ENCODE results near the gene NELFB.
A peak's percentile ranks its signal among the peaks of the same experiment; 100 is the strongest.

The NELFB gene

DNA sequence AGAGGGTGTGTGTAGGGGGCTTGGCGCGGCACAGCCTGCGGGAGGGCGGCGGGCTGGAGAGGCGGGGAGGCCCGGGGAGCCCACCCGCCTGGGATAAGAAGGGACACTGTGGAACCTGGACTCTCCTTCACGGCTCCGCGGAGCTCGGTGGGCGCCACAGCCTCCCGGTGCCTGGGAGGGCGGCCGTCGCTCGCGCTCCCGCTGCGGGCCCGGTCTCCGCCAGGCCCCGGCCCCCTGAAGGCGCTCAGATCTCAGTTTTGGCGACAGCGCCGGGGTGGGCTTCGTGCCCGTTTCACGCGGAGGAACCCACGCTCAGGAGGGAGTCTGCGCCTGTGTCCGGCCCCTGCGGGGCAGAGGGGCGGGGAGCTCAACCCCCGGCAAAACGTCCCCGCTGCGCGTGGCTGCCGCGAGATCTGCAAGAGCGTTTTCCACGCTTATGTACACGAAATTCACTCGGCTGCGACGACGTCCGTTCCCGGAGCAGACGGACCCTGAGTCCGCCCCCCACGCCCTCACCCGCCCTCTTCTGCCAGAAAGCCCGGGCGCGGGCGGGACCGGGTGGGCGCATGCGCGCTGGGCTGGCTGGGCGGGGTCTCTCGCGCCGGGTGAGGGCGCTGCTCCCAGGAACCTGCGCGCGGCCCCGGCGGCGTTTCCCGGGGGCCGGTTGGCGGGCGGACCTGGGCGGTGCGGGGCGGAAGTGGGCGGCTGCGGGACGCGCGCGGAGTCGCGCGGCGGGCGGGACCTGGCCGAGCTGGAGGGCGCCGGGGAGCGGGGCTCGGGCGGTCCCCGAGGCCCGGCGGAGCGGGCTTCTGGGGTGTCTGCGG, at the start of gene NELFB:
NELFB (plus strand) TSS at position 704 of the 824 bp plus-strand sequence.
- DNase-seq: peak; percentile 92

DNA sequence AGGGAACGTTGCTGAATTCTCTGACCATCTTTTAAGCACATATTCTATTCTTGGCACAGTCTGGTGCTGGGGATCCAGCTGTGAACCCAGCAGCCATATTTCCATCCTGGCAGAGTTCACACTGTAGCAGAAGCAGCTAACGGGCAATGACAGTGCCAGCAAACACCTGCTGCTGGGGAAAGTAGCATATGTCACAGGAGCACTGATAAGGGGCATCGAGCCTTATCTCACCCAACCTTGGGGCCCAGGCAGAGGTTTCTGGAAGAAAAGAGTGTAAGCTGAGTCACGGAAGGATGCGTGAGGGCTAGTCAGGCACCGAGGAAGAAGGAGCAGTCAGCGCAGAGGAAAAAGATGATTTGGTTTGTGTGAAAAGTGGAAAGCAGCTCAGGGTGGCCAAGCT, 48.5 kb upstream of the NELFB start:
- no peak for DNase-seq

DNA sequence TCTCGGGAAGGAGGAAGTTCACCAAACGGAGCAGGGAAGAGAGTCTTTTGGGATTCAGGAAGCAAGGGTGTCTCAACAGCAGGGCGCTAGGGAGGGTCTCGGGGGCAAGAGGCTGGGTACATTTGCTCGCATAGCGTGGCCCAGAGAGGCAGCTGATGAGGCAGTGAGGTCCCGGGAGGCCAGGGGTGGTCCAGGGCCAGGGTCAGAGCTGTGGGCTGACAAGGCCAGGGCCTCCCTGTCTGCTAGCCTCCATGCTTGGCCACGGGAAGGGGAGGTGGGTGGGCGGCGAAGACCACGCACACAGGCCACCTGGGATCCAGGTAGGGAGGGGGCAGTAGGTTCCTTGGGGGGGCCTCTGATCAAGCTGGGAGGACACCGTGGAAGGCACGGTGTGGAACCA, 43.6 kb upstream of the NELFB start:
- DNase-seq: no peak

DNA sequence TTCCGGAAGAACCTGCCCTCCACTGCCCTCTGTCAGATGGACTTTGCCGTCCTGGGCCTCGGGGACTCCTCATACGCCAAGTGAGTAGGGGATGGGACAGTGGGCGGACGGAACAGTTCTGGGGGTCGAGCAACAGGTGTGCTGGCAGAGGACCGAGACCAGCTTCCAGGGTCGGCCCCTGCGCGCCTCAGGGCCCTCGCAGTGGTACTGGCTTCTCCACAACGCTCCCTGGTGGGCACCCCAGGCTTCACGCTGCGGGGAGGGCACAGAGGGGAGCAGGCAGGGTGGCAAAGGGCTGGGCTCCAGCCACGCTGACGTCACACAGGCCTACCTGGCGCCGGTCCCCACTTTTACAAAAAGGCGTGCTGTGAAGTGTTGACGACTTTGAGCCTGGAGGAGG, 42.6 kb upstream of the NELFB start:
- DNase-seq: no peak

DNA sequence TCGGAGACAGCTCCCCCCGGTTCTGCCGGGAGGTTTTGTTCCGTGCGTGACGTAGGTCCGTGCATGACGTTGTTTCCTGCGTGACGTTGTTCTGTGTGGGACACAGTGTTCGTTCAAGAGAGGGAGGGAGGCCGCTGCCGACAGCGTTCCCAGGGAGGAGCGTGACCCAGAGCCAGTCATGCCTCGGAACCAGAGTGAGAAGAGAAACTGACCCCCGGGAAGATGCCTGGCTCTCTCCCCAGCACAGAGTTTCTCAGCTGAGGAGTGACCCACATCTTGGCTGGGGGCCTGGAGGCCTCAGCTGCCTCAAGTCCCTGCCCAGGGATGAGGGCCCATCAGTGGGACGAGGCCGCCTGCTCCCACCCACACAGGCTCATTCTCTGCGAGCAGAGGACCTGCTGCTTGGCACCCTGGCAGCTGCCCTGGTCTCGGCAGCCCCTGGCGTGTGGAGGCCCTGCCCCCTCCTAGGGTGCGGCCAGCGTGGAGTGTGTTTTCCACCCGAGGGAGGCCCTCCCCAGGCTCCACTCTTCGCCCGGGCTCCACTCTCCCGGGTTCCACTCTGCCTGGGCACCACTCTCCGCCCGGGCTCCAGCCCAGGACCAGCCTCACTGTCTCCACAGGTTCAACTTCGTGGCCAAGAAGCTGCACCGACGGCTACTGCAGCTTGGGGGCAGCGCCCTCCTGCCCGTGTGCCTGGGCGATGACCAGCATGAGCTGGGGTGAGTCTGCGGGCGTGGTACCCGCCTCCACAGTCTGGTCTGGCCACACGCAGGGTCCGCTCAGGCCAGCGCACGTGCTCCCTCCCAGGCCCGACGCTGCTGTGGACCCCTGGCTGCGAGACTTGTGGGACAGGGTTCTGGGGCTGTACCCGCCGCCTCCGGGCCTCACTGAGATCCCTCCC, 41.7 kb upstream of the NELFB start:
- DNase-seq: no peak

DNA sequence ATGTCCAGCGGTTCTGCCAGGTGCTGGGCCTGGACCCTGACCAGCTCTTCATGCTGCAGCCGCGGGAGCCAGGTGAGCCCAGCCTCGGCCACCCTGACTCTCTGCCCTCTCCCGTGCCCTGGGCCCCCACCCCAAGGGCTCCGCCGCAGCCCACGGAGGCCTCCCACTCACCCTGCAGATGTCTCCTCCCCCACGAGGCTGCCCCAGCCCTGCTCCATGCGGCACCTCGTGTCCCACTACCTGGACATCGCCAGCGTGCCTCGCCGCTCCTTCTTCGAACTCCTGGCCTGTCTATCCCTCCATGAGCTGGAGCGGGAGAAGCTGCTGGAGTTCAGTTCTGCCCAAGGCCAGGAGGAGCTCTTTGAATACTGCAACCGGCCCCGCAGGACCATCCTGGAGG, 40.5 kb upstream of the NELFB start:
- no peak for DNase-seq

DNA sequence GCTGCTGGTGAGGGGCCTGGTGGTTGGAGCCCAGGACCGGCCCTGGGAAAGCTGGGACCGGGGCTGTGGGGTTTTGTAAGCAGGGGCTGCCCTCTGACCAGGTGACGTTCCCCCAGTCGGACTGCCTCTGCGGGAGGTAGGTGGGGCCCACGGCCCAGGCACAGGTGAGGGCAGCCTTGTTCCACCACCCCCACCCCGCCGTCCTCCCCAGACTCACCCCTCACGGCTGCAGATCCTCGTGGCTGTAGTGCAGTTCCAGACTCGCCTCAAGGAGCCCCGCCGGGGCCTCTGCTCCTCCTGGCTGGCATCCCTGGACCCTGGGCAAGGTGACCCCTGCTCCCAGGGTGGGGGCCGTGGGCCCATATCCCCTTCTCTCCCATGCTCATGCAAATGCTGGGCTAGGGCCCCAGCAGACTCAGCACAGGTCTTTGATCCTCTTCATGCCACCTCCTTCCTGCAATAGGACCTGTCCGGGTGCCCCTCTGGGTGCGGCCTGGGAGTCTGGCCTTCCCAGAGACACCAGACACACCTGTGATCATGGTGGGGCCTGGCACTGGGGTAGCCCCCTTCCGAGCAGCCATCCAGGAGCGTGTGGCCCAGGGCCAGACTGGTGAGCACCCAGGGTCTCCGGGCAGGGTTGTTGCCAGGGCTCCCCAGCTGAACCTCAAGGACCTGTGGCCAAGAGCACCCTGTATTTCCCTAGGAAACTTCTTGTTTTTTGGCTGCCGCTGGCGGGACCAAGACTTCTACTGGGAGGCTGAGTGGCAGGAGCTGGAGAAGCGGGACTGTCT, 39.7 kb upstream of the NELFB start:
- no peak for DNase-seq

DNA sequence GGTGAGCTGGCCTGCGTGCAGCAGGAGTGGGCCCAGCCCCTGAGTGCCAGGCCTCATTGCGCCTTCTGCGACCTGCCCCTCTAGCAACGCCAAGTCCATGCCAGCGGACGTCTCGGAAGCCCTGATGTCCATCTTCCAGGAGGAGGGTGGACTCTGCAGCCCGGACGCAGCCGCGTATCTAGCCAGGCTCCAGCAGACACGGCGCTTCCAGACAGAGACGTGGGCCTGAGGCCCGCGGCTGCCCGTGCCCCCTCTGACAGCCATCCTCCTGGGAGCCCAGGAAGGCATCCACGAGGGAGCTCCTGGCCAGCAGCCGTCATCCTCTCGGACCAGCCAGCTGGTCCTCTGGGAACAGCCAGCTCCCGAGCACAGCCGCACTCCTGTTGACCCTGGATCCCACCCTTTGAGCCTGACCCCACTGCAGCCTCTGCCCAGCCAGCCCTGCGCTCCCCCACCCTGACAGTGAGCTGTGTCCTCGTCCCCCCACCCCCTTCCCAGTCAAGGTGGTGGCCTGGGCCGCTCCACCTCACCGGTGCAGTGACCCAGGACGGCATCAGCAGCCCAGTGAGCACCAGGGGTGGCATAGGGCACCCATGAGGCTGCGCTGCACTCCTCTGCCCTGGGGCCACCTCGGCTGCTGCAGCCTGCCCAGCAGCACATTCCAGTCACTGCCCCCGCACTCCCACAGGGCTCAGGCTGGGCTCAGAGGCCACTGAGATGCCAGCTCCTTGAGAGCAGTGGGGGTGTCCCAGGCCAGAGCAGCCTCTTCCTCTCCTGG, 38.8 kb upstream of the NELFB start:
- DNase-seq: no peak

DNA sequence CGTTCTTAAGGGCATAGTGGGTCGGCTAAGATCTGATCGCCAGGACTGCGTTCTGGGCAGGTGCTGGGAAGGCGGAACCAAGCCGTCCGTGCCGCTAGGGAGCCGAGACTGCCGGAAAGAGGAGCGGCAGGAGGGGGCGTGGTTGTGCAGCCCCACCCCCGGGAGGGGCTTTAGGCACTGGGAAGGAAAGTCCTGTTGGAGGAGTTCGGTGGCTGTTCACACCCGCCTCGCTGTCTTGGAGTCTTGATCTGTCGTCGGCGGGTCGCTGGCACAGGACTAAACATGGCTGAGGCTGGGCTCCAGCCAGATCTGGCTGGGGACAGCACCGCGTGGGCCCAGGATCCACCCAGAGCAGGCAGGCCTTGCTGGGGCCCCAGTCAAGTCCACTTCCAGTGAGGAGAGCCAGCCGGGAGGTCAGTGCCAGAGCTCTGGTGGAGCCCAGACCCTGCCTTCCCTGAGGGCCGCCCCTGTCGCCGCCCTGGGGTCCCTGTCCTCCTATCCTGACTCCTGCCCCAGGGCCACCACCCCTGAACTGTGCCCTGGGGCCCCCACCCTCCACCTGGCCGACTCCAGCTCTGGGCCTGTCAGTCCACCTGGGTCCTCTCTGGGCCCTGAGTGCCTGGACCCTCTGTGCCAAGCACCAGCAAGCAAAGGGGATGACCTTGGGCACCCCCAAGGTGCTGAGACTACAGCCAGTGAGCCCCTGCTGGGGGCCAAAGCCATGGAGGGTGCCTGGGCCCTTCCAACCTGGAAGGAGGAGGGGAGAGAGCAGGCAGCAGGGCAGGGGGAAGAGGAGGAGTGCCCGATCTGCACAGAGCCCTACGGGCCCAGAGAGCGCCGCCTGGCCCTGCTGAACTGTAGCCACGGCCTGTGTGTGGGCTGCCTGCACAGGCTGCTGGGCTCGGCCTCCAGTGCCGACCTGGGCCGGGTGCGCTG, 37.6 kb upstream of the NELFB start:
- no peak for DNase-seq

DNA sequence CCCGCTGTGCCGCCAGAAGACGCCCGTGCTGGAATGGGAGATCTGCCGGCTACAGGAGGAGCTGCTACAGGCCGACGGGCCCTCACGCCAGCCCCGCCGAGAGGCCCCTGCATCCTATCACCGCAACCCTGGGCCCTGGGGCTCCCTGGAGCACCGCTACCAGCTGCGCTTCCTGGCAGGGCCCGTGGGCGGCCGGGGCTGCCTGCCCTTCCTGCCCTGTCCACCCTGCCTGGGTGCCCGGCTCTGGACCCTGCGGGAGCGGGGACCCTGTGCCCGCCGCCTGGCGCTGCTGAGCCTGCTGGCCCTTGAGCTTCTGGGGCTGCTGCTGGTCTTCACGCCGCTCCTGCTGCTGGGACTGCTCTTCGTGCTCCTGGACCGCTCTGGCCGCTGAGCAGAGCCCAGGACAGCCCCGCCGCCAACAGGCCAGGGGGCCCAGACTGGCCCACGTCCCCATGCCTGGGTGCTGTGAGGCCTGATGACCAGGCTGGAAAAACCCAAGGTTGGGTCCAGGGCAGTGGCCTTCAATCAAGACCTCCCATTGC, 36.8 kb upstream of the NELFB start:
- DNase-seq: no peak

DNA sequence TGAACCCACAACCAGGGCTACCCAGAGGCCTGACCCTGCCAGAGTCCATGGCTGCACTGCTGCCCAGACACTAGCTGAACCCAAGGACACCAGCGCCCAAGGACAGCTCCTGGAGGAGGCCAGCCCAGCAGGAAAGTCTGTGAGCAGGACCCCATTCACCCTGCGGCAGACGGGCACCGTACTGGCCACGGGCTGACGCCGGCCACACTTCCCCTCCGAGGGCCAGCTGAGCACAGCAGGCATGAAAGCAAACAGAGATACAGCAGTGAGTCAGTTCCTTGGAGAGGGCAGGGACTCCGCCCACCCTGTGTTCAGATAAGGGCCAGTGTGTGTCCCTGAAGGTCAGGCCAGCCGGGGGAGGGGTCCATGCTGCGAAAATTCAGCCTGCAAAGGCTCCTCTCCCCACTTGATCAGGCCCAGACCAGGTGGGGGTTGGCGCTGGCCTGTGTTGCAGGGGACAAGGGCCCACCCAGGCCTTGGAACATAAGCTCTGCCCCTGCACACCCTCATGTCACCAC, 36.3 kb upstream of the NELFB start:
- DNase-seq: no peak

DNA sequence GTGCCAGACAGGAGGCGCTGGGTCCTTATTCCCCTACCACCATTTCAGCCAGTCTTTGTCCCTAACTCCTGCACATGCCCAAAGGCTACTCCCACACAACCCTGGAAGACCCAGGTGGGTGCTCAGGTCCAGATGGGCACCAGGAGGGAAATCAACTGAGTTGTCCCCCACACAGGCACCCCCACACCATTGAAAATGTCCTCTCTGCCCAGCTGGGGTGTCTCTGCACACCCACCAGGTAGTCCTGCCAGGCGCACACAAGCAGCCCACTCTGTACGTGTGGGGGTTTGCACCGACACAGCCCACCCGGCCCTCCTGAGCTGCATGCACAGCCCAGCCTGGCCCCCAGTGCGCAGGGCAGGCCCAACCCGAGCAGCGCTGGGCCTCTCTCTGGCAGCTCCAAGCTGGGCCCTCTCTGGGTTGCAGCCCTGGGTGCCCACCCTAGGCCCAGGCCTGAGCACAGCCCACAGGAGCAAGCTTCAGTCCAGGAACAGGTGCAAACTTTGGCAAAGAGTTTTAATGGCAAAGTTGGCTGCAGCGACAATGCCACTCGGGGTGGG, 35.3 kb upstream of the NELFB start:
- DNase-seq: no peak

DNA sequence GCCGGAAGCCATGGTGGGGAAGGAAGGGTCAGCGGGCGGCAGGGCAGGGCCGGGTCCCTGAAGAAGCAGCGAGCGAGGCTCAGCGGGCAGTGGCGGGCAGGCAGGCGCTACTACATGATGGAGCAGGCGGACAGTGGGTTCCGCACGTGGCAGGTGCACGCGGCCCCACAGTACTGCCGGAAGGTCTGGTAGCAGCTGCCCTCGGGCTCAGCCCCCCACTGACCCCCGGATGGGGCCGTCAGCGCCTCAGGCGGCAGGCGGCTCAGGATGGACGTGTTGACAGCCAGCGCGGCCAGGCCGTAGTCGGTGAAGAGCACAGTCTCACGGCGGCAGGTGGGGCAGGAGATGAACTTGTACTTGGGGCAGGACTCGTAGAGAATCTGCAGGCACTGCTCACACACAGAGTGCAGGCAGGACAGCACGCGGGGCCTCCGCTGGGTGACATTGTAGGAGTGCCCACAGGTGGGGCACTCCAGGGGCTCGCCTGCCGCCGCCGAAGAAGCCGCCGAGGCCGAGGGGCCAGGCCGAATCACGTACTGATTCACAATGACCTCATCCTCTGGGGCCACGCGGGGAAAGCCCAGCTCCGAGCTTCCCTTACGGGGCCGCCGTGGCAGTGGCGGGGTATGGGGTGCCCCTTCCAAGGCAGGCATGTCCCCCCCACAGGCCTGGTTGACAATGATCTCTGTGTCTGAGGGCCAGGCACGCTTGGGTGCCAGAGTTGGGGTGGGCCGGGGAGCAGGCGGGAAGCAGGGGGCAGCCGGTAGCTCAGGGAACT, 34.6 kb upstream of the NELFB start:
- DNase-seq: no peak

DNA sequence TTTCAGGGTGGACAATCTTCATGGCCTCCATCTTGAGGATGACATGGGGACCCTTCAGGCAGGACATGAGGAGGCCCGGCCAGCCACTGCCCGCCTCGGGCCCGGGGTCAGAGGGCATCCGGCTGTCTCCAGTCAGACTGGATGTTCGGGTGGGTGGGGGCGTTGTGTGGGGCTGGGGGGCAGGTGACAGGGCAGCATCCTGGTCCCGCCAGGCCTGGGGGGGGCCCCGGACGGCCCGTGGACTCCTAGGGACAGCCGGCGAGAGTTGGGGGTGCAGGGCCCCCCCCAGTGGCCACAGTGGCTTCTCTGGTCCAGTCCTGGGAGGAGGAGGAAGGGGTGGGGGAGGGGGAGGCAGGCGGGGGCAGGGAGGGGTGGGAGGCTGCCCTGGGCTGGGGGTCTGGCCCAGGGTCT, 34.0 kb upstream of the NELFB start:
- no peak for DNase-seq

DNA sequence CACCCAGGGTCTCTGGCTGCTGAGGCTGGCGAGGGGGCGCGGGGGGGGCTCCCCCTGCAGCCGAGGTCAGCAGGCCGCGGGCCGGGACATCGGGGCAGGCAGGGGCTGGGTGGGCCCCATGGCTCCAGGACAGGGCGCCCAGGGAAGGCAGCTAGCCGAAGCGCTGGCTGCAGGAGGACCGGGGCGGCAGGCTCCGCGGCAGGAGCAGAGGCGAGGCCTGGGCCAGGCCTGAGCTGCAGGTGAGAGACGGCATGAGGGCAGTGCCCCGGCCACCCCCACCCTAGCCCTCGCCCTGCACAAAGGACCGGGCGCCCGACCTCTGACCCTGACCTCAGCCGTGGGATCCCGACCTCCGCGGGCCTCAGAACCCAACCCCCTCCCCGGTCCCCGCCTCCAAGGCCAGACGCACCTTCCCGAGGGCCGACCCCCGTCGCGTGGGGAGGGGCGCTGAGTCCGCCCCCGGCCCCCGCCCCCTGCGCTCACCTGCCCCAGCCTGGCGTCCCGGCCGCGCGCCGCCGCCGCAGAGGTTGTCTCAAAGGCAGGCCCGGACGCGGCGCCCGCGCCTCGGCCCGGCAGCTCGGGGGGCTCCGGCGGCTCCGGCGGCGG, 33.5 kb upstream of the NELFB start:
- DNase-seq: no peak

DNA sequence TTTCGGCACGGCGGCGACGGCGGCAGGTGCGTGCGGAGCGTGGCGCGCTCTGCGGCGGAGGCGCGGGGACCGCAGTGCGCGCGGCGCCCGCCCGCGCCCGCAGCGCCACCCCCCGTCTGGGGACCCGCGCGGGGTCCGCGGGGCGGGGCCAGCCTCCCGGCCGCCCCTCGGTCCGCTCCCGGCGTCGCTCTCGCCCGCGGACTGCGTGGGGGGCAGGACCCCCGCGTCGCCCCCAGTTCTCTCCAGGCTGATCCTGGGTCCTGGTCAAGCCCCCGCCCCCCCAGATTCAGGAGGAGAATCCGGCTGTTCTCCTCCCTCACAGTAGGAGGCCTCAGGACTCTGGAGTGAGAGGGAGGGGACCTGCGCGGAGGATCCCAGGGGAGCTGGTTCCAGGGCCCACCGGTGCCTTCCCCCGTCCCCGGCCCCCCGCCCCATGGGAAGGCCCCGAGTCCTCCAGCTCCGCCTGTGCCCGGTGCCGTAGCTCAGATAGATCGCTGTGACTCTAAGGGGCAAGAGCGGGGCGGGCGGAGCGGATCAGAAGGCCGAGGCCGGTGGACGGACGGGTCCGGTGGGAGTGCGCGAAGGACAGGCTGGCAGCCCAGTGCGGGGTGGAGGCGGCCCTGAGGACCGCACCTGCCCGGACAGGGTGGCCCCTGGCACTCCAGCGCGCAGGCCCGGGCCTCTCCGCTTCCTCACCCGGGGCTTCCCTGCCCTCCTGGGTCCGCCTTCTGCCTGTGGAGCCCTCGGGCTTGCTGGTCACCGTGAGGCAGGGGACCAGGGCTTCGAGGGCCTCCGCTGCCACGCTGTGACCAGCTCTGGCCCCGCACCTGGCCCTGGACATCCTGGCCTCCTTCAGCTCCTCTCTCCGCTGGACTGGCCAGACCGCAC, 32.7 kb upstream of the NELFB start, which contains the start of gene RNF208:
RNF208 (minus strand) TSS at position 51 of the 888 bp plus-strand sequence. CDS start 1,028 bp downstream, outside the sequence.
- DNase-seq: no peak

DNA sequence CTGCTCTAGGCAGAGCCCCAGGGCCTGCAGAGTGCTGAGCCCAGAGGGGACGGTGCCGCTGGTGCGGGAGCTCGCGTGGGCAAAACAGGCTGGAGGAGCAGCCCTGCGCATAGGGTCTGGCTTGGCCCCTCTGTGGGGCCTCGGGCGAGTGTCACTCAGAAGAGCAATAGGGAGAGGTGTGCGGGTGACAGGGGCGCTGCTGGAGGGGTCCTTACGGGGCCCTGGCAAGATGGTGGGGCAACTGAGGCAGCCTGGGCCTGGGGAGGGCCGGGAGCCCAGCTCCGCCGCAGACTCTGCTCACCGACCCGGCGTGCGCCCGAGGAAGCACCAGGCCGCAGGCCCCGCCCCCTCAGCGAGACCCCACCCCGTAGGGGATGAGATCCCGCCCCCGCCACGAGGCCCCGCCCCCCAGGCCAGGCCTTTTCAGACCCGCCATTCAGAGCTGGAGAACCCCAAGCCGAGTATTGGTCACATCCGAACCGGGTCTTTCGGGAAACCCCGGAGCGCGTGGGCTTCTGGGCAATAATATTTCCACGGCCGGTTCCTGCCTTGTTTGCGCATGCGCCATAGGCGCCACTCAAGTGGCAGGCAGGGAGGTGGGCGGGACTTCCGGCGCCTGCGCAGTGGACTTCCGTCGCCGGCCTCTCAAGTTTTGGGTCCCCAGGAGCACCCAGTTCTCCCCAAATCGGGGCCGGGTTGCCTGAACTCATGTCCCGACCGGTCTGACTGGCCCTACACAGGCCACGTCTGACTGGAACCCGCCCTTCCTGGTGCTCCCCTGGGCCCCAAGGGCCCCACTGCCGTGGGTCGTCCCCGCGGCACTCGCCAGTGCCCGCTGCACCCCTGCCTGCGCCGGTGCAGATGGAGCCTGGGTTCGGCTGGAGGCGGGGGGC, 31.8 kb upstream of the NELFB start:
- DNase-seq: peak; percentile 100
